RWPE1 (cell line): ENCODE measurements around the gene JAKMIP2.
A peak's percentile ranks its signal among the peaks of the same experiment; 100 is the strongest.
"Not testable (repeated sequence)": the region's sequence is repeated elsewhere in the genome, so short reads cannot be mapped to it uniquely, and the experiment has no call there.

Source experiments
- CTCF ChIA-PET: fragments of 350-600 bp; sonication (Branson Sonifier 250); formaldehyde crosslinking; extraction: SDS; loops from one replicate; lab custom pipeline; 2021; lab: Yijun Ruan, JAX
- POLR2A ChIA-PET: fragments of 400-600 bp; formaldehyde crosslinking; extraction: SDS; loops from one replicate; lab custom pipeline; 2020; ENCODE audit warnings: antibody characterized with exemption; ENCODE audit not compliant: low non-redundant PET; lab: Yijun Ruan, JAX
- DNase-seq: peaks from one replicate; pipeline ENCODE4 v3.0.0; 2012; ENCODE audit warnings: low spot score
- H3K27ac ChIP-seq: fragments of 450-650 bp; 2 replicates; pipeline ENCODE4 v1.5.1; 2017
- TF ChIP-seq, protein P1 (sequence below): fragments of 450-650 bp; conservative IDR thresholded peaks from 2 replicates; pipeline ENCODE4 v1.5.1; 2017; ENCODE audit warnings: low read depth, mild to moderate bottlenecking

The JAKMIP2 gene

GRCh38 chr5:147586832-147587231 is 195.7 kb downstream of the JAKMIP2 start:
- POLR2A ChIA-PET = no interaction called here
- TF ChIP-seq, protein P1, sequence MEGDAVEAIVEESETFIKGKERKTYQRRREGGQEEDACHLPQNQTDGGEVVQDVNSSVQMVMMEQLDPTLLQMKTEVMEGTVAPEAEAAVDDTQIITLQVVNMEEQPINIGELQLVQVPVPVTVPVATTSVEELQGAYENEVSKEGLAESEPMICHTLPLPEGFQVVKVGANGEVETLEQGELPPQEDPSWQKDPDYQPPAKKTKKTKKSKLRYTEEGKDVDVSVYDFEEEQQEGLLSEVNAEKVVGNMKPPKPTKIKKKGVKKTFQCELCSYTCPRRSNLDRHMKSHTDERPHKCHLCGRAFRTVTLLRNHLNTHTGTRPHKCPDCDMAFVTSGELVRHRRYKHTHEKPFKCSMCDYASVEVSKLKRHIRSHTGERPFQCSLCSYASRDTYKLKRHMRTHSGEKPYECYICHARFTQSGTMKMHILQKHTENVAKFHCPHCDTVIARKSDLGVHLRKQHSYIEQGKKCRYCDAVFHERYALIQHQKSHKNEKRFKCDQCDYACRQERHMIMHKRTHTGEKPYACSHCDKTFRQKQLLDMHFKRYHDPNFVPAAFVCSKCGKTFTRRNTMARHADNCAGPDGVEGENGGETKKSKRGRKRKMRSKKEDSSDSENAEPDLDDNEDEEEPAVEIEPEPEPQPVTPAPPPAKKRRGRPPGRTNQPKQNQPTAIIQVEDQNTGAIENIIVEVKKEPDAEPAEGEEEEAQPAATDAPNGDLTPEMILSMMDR = no peak
- CTCF ChIA-PET = interaction anchor here (1.4 kb wide), 1 partner anchor 8 kb away, joined by 8 read pairs; no protein-coding TSS in a partner anchor
- DNase-seq = no peak
- H3K27ac ChIP-seq = no peak overlapping the region

DNA sequence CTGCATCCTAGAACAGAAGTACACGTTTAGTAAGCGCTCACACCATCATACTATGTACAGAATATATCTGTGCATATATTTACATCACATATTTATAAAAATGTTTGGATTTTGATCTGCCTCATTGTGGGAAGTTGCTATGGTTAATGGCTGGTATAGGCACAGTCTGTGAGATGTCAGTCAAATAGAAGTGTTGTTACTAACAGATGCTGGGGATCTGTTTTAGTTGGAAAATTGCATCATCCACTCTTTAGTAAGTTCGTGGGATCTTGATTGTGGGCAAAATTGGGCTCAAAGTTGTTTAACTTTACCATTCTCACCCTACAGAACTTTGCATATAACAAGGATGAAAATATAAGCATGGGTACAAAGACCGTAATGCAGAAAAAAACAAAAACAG is 196.3 kb downstream of the JAKMIP2 start:
- CTCF ChIA-PET = no interaction called here
- no peak for DNase-seq
- no peak overlapping the region for H3K27ac ChIP-seq
- TF ChIP-seq, protein P1 = no peak
- POLR2A ChIA-PET = no interaction called here

GRCh38 chr5:147582272-147582671 is 200.3 kb downstream of the JAKMIP2 start:
- DNase-seq, CTCF ChIA-PET, H3K27ac ChIP-seq, POLR2A ChIA-PET: not testable (repeated sequence)

GRCh38 chr5:147580418-147580817 is 202.1 kb downstream of the JAKMIP2 start:
- POLR2A ChIA-PET, CTCF ChIA-PET, DNase-seq, H3K27ac ChIP-seq: not testable (repeated sequence)

DNA sequence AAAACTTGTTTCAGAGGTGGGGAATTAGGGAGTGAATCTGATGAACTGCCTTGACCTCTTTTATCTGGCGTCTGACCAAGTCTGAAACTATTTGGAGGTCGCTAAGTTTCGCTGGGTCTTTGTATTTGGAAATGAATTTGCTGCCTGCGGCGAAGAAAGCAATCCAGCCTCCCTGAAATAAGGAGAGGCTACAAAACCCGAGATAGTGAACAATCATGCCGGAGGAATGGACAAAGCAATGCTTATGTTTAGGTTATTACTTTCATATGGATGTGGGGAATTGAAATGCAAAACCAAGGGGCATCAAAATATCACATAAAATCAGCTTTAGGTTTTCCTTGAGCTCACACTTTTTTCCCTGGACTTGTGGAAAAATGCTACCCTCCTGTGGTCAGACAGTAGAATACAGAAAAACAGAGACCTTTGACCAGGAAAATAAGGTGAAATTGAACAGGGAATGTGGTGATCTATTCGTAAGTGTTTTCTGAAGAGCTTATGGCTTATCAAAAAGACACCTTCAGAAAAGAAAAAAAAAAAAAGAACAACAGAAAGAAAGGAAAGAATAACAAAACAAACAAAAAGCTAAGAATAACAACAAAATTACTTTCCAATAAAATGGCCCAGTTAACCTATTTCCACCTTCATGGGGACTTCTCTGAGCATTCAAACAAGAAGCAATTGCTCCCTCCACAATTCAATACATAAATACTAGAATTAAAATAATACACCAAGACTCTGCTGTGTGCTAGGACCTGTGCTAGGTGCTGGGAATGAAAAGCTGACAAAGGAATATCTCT is 204.1 kb downstream of the JAKMIP2 start:
- H3K27ac ChIP-seq = no peak overlapping the region
- ChIA-PET POLR2A (no interaction called here), CTCF (interaction anchor here (0.6 to 1.4 kb wide), 25 partner anchors 9 to 1984 kb away, joined by 3 to 15 read pairs (median 3); partner anchors contain the start of gene DPYSL3)
- TF ChIP-seq, protein P1 = peak; percentile 83
- peak; percentile 59 for DNase-seq

DNA sequence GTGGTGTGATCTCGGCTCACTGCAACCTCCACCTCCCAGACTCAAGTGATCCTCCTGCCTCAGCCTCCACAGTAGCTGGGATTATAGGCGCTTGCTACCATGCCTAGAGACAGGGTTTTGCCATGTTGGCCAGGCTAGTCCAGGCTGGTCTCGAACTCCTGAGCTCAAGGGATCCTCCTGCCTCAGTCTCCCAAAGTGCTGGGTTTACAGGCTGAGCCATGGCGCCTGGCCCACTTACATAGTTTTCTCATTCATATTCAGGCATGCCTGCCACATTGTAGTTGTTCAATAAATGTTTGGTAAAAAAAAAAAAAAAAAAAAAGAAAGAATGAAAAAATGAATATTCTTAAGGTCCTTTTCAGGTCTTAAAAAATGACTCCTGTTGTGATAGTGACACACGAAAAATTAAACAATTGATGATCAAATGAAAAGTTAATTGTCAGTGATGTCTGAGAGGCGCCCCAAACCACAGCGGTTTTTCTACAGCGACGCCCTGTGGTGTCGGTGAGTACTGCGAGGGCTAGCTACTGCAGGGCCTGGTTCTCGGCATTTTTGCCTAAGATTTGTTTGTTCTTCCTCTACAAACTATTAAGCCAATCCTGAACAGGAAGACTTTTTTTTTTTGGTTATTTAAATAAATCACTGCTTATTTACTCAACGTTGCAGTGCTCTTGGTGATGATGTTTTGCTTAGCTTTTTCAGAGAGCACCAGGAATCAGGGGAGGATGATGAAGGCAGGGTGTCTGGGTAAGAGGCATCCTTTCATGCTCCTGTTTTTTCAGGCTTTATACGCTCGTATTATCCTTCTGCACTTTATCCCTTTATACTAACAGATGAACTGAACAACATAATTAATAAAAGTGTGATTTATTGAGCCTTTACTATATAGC is 205.6 kb downstream of the JAKMIP2 start:
- CTCF ChIA-PET = interaction anchor here (0.6 to 1.4 kb wide), 15 partner anchors 94 to 1056 kb away, joined by 3 to 6 read pairs (median 4); no protein-coding TSS in a partner anchor
- no peak overlapping the region for H3K27ac ChIP-seq
- POLR2A ChIA-PET = interaction anchor here (0.6 kb wide), 1 partner anchor 1061 kb away, joined by 3 read pairs; the partner anchor contains the start of gene GPR151
- peak; percentile 53 for DNase-seq
- TF ChIP-seq, protein P1 = peak; percentile 99

GRCh38 chr5:147575598-147575997 is 206.9 kb downstream of the JAKMIP2 start:
- no peak for DNase-seq
- TF ChIP-seq, protein P1 = no peak
- POLR2A ChIA-PET = no interaction called here
- no peak overlapping the region for H3K27ac ChIP-seq
- CTCF ChIA-PET = interaction anchor here (0.5 to 1.2 kb wide), 5 partner anchors 78 to 253 kb away, joined by 3 to 5 read pairs (median 3); no protein-coding TSS in a partner anchor
